GM23248 (cell line): ENCODE data around the gene CSNK1A1. TPM values are rescaled to one million over a fixed set of nuclear protein-coding genes. Genes with fewer than 3 reads are reported as not detected.

Experiments used
- DNase-seq: peaks from one replicate; pipeline ENCODE4 v3.0.0-alpha.2; 2015
- H2AFZ ChIP-seq: fragments of 200-600 bp; sonication (generic); 2 replicates; pipeline ENCODE4 v1.6.1; 2016; ENCODE audit warnings: antibody characterized with exemption
- H3F3A ChIP-seq: fragments of 200-600 bp; sonication (generic); 2 replicates; pipeline ENCODE4 v1.6.1; 2016; ENCODE audit warnings: mild to moderate bottlenecking, antibody characterized with exemption, mixed run types; ENCODE audit not compliant: insufficient read depth
- H3K27ac ChIP-seq: fragments of 200-600 bp; sonication (generic); 2 replicates; pipeline ENCODE4 v1.5.1; 2016; ENCODE audit warnings: mild to moderate bottlenecking
- H3K27me3 ChIP-seq: fragments of 200-600 bp; sonication (generic); replicated peaks from 2 replicates; pipeline ENCODE4 v1.6.1; 2016; ENCODE audit warnings: mild to moderate bottlenecking; ENCODE audit not compliant: insufficient read depth
- H3K36me3 ChIP-seq: fragments of 200-600 bp; sonication (generic); 2 replicates; pipeline ENCODE4 v1.6.1; 2016; ENCODE audit warnings: low read depth, mild to moderate bottlenecking
- H3K4me1 ChIP-seq: fragments of 200-600 bp; sonication (generic); 2 replicates; pipeline ENCODE4 v1.6.1; 2016; ENCODE audit warnings: mild to moderate bottlenecking; ENCODE audit not compliant: insufficient read depth
- H3K4me2 ChIP-seq: fragments of 200-600 bp; sonication (generic); one replicate; pipeline ENCODE4 v1.6.1; 2016; ENCODE audit warnings: mild to moderate bottlenecking; ENCODE audit not compliant: unreplicated experiment
- H3K4me3 ChIP-seq: fragments of 200-600 bp; sonication (generic); 2 replicates; pipeline ENCODE4 v1.5.1; 2016; ENCODE audit warnings: mild to moderate bottlenecking
- H3K79me2 ChIP-seq: fragments of 200-600 bp; sonication (generic); 2 replicates; pipeline ENCODE4 v1.6.1; 2016; ENCODE audit warnings: mild to moderate bottlenecking; ENCODE audit not compliant: insufficient read depth
- H3K9ac ChIP-seq: fragments of 200-600 bp; sonication (generic); 2 replicates; pipeline ENCODE4 v1.6.1; 2016; ENCODE audit warnings: mild to moderate bottlenecking
- H3K9me2 ChIP-seq: fragments of 200-600 bp; sonication (generic); 2 replicates; pipeline ENCODE4 v1.6.1; 2016; ENCODE audit warnings: mixed run types, mild to moderate bottlenecking, moderate library complexity; ENCODE audit not compliant: insufficient read depth
- H3K9me3 ChIP-seq: fragments of 200-600 bp; sonication (generic); one replicate; pipeline ENCODE4 v1.6.1; 2017; ENCODE audit warnings: low read depth
- H4K20me1 ChIP-seq: fragments of 200-600 bp; sonication (generic); 2 replicates; pipeline ENCODE4 v1.6.0; 2016; ENCODE audit not compliant: insufficient read depth
- EZH2 ChIP-seq: fragments of 200-600 bp; sonication (generic); IDR thresholded peaks from 2 replicates; pipeline ENCODE4 v1.6.1; 2018; ENCODE audit warnings: antibody characterized with exemption, mild to moderate bottlenecking; ENCODE audit not compliant: insufficient read depth, poor library complexity, severe bottlenecking
- EZH2phosphoT487 ChIP-seq: fragments of 200-600 bp; sonication (generic); IDR thresholded peaks from 2 replicates; pipeline ENCODE4 v1.6.1; 2018; ENCODE audit warnings: antibody characterized with exemption, moderate library complexity, mild to moderate bottlenecking, low read depth; ENCODE audit not compliant: insufficient read depth
- WGBS, 2 experiments: methylation state at CpG; one replicate each; pipeline ENCODE4 v1.1.6; 2015 to 2017; ENCODE audit warnings: low lambda C conversion rate in 2 of 2, low coverage in 1 of 2; ENCODE audit errors: missing lambda C conversion rate in 2 of 2; 5-methylcytosine and 5-hydroxymethylcytosine counted together
- in situ Hi-C: fragments of 300-500 bp; cut with MboI; formaldehyde crosslinking; loops from 2 replicates; pipeline ENCODE4 v1.15.0; 2020
- polyA plus RNA-seq: library from polyadenylated mRNA; unstranded; fragments of >200 nt; fragmentation: Nextera tagmentation; extraction: Ambion mirVana; gene quantifications from 2 replicates; pipeline ENCODE4 v1.2.1, GENCODE V29; 2016
- total RNA-seq: library from RNA; depleted of rRNA; stranded (reverse); fragments of >200 nt; shearing (Covaris generic); gene quantifications from 2 replicates; pipeline ENCODE4 v1.2.3, GENCODE V29; 2014

CSNK1A1 gene
- total and polyA plus RNA-seq, 2 experiments from 2014 or later, result 228 to 415 TPM

- Histone ChIP-seq H3K4me3 (no peak overlapping the region), H3K4me1 (peaks cover 17% of the 10 kb centered on the region), H3K9me2 (no peaks in the 10 kb centered on the region), H3K27me3 (no peaks in the 10 kb centered on the region), H3K27ac (no peak overlapping the region), H3K4me2 (no peak overlapping the region), H2AFZ (no peak overlapping the region), H3K36me3 (no peaks in the 10 kb centered on the region), H3K79me2 (no peaks in the 10 kb centered on the region), H3F3A (peaks cover 8% of the 10 kb centered on the region; the same call in 1 of the 2 replicates), H4K20me1 (no peaks in the 10 kb centered on the region), H3K9ac (no peak overlapping the region), H3K9me3 (no peaks in the 10 kb centered on the region)
- in situ Hi-C loops, result no loop called here
- WGBS, 2 experiments, result 79 to 83% methylated on average over 5 of the region's 5 CpGs
- no peak for TF ChIP-seq EZH2phosphoT487
- no peak for TF ChIP-seq EZH2
- no peak for DNase-seq
Measured at GRCh38 chr5:149459891-149460290, 91.3 kb downstream of the CSNK1A1 start.

GRCh38 chr5:149457393-149457763 is 93.9 kb downstream of the CSNK1A1 start:
- no peaks in the 10 kb centered on the region for H3K36me3 ChIP-seq
- no peak for DNase-seq
- H3K79me2 ChIP-seq, result no peaks in the 10 kb centered on the region
- no peak overlapping the region for H3K9ac ChIP-seq
- no peaks in the 10 kb centered on the region for H3K9me2 ChIP-seq
- H3K4me3 ChIP-seq, result no peak overlapping the region
- H2AFZ ChIP-seq, result no peak overlapping the region
- no peaks in the 10 kb centered on the region for H3K27me3 ChIP-seq
- in situ Hi-C loops, result no loop called here
- TF ChIP-seq EZH2phosphoT487 (no peak), EZH2 (no peak)
- no peaks in the 10 kb centered on the region for H3K9me3 ChIP-seq
- H3F3A ChIP-seq, result peaks cover 15% of the 10 kb centered on the region
- H3K27ac ChIP-seq, result no peak overlapping the region
- 97 to 100% methylated on average over 5 of the region's 5 CpGs for WGBS, 2 experiments
- H3K4me1 ChIP-seq, result peaks cover 29% of the 10 kb centered on the region
- H4K20me1 ChIP-seq, result no peaks in the 10 kb centered on the region
- H3K4me2 ChIP-seq, result no peak overlapping the region

- TF ChIP-seq EZH2 (no peak), EZH2phosphoT487 (no peak)
- Histone ChIP-seq H3K9me3 (no peaks in the 10 kb centered on the region), H3K9me2 (no peaks in the 10 kb centered on the region), H3K4me2 (no peak overlapping the region), H3K9ac (no peak overlapping the region; the same call in 1 of the 2 replicates), H3K27me3 (no peaks in the 10 kb centered on the region), H2AFZ (no peak overlapping the region), H3K27ac (peak overlapping the region; percentile 47; the same call in 1 of the 2 replicates), H3K36me3 (no peaks in the 10 kb centered on the region), H4K20me1 (no peaks in the 10 kb centered on the region), H3K4me1 (peaks cover 35% of the 10 kb centered on the region), H3F3A (peaks cover 21% of the 10 kb centered on the region), H3K79me2 (no peaks in the 10 kb centered on the region), H3K4me3 (no peak overlapping the region)
- in situ Hi-C loops, result no loop called here
- no peak for DNase-seq
- 76 to 86% methylated on average over 6 of the region's 6 CpGs for WGBS, 2 experiments
Measured at GRCh38 chr5:149456597-149457392, 94.4 kb downstream of the CSNK1A1 start.

- no peaks in the 10 kb centered on the region for H3K9me2 ChIP-seq
- H3K36me3 ChIP-seq, result no peaks in the 10 kb centered on the region
- peak overlapping the region; percentile 50; the same call in 1 of the 2 replicates for H2AFZ ChIP-seq
- peaks cover 27% of the 10 kb centered on the region for H3F3A ChIP-seq
- in situ Hi-C loops, result no loop called here
- H3K4me2 ChIP-seq, result no peak overlapping the region
- DNase-seq, result peak; percentile 72
- H3K27me3 ChIP-seq, result no peaks in the 10 kb centered on the region
- TF ChIP-seq EZH2, result no peak
- TF ChIP-seq EZH2phosphoT487, result no peak
- no peaks in the 10 kb centered on the region for H3K9me3 ChIP-seq
- H3K4me3 ChIP-seq, result no peak overlapping the region
- no peak overlapping the region; the same call in 1 of the 2 replicates for H3K9ac ChIP-seq
- H3K79me2 ChIP-seq, result no peaks in the 10 kb centered on the region
- no peaks in the 10 kb centered on the region for H4K20me1 ChIP-seq
- peaks cover 38% of the 10 kb centered on the region for H3K4me1 ChIP-seq
- H3K27ac ChIP-seq, result peak overlapping the region; percentile 47
- WGBS, 2 experiments, result 59 to 60% methylated on average over 13 of the region's 13 CpGs
Measured at GRCh38 chr5:149455889-149456409, 95.3 kb downstream of the CSNK1A1 start.
